Measurements from ENCODE around the gene BLM. TPM values are rescaled to one million over a fixed set of nuclear protein-coding genes. Genes with fewer than 3 reads are reported as not detected.

The BLM gene
- total RNA-seq, 2 experiments from 2014 or later = 46.4 to 47.1 TPM

GRCh38 chr15:90857883-90858443 lies 140.8 kb downstream of the BLM start:
- ChIA-PET CTCF (interaction anchor here (0.6 to 1.2 kb wide), 3 partner anchors 14 to 210 kb away, joined by 3 read pairs; no protein-coding TSS in a partner anchor), POLR2A (no interaction called here)

- ChIA-PET POLR2A (no interaction called here), CTCF (interaction anchor here (1.2 kb wide), 1 partner anchor 212 kb away, joined by 3 read pairs; no protein-coding TSS in a partner anchor)
These were observed 142.3 kb downstream of the BLM start for GRCh38 chr15:90859234-90860131.

GRCh38 chr15:90860450-90860849 lies 143.3 kb downstream of the BLM start:
- ChIA-PET CTCF (no interaction called here), POLR2A (no interaction called here)

GRCh38 chr15:90860942-90861675 lies 144.0 kb downstream of the BLM start:
- ChIA-PET CTCF (no interaction called here), POLR2A (interaction anchor here (0.7 kb wide), 1 partner anchor 21 kb away, joined by 8 read pairs; no protein-coding TSS in a partner anchor)

GRCh38 chr15:90862487-90862886 lies 145.3 kb downstream of the BLM start:
- CTCF ChIA-PET = no interaction called here
- POLR2A ChIA-PET = no interaction called here

GRCh38 chr15:90862964-90863778 lies 146.0 kb downstream of the BLM start:
- CTCF ChIA-PET = interaction anchor here (0.9 to 2.0 kb wide), 2 partner anchors 22 to 55 kb away, joined by 3 to 9 read pairs; no protein-coding TSS in a partner anchor
- POLR2A ChIA-PET = no interaction called here

- ChIA-PET CTCF (interaction anchor here (0.9 to 2.0 kb wide), 2 partner anchors 22 to 56 kb away, joined by 3 to 9 read pairs; no protein-coding TSS in a partner anchor), POLR2A (no interaction called here)
These were observed 146.8 kb downstream of the BLM start for GRCh38 chr15:90863987-90864386.

GRCh38 chr15:90864507-90864906 lies 147.4 kb downstream of the BLM start:
- ChIA-PET POLR2A (no interaction called here), CTCF (interaction anchor here (0.9 to 2.0 kb wide), 2 partner anchors 21 to 56 kb away, joined by 3 to 9 read pairs; no protein-coding TSS in a partner anchor)

GRCh38 chr15:90865702-90866101 lies 148.6 kb downstream of the BLM start:
- CTCF ChIA-PET = no interaction called here
- POLR2A ChIA-PET = interaction anchor here (0.6 kb wide), 1 partner anchor 144 kb away, joined by 3 read pairs; no protein-coding TSS in a partner anchor

Other genes starting within 250 kb of the BLM start
- gene CRTC3, start 187.4 kb upstream of the BLM start, total RNA-seq = 10 to 100 TPM; 24.0 to 25.7 TPM
- 100 to 1,000 TPM; 141 TPM for gene FURIN, start 151.2 kb downstream of the BLM start, total RNA-seq
- gene FES, start 167.2 kb downstream of the BLM start, total RNA-seq = 1 to 10 TPM; 3.4 to 3.5 TPM
- gene MAN2A2, start 186.0 kb downstream of the BLM start, total RNA-seq = 10 to 100 TPM; 91.2 to 98.1 TPM
- 10 to 100 TPM; 40.0 to 41.3 TPM for gene HDDC3, start 215.2 kb downstream of the BLM start, total RNA-seq
- gene UNC45A, start 217.9 kb downstream of the BLM start, total RNA-seq = 10 to 100 TPM; 75.5 to 77.1 TPM
- 10 to 100 TPM; 24.3 to 28.1 TPM for gene RCCD1, start 237.5 kb downstream of the BLM start, total RNA-seq

All from activated CD8-positive, alpha-beta memory T cell treated with anti-CD3 and anti-CD28 coated beads for 36 hours (primary cell).